Gastrocnemius medialis (tissue), 4 donors: ENCODE results near the gene MEF2B. TPM values are rescaled to one million over a fixed set of nuclear protein-coding genes. Genes with fewer than 3 reads are reported as not detected.

ENCODE experiments used
- ATAC-seq, 2 donors: fragments of 150-250 bp; one replicate each; pipeline ENCODE4 v1.9.1; 2016
- DNase-seq, 2 donors: peaks; one replicate each; pipeline ENCODE4 v3.0.0-alpha.2; 2019
- H3K27ac ChIP-seq, 4 donors: fragments of 200-600 bp; sonication (generic); 1 replicate in 1 of 4; 2 replicates in 3 of 4; pipeline ENCODE4 v1.5.1; 2016 to 2018; ENCODE audit warnings: mild to moderate bottlenecking in 2 of 4, moderate library complexity in 1 of 4
- H3K27me3 ChIP-seq, 3 donors: fragments of 200-600 bp; sonication (generic) in 2 of 3; 1 replicate in 1 of 3; 2 replicates in 2 of 3; pipeline versions ENCODE4 v1.5.1 to v1.6.0; 2016 to 2019; ENCODE audit warnings: mild to moderate bottlenecking in 1 of 3, moderate library complexity in 1 of 3
- H3K36me3 ChIP-seq, 2 donors: fragments of 200-600 bp; sonication (generic) in 1 of 2; one replicate each; pipeline ENCODE4 v1.5.1; 2017 to 2018
- H3K4me1 ChIP-seq, 2 donors: fragments of 200-600 bp; sonication (generic) in 1 of 2; one replicate each; pipeline ENCODE4 v1.5.1; 2016 to 2017; ENCODE audit warnings: mild to moderate bottlenecking in 2 of 2
- H3K4me3 ChIP-seq, 4 donors: fragments of 200-600 bp; sonication (generic) in 3 of 4; 1 replicate in 1 of 4; 2 replicates in 3 of 4; pipeline ENCODE4 v1.5.1; 2016 to 2019; ENCODE audit warnings: mild to moderate bottlenecking in 2 of 4
- H3K9me3 ChIP-seq, 3 donors: fragments of 200-600 bp; sonication (generic) in 2 of 3; 1 replicate in 1 of 3; 2 replicates in 2 of 3; pipeline ENCODE4 v1.5.1; 2016 to 2019
- CTCF ChIP-seq, 5 experiments: fragments of 450-650 bp in 3 of 5; fragments of 200-600 bp in 2 of 5; sonication (generic) in 2 of 5; IDR thresholded peaks in 4 of 5; conservative IDR thresholded peaks in 1 of 5; 1 replicate in 4 of 5; 2 replicates in 1 of 5; pipeline ENCODE4 v1.5.1; 2016 to 2019; ENCODE audit warnings: antibody characterized with exemption in 5 of 5, mild to moderate bottlenecking in 3 of 5, moderate library complexity in 3 of 5
- POLR2A ChIP-seq, 2 donors: fragments of 450-650 bp; IDR thresholded peaks; one replicate each; pipeline ENCODE4 v1.6.1; 2017; ENCODE audit warnings: antibody characterized with exemption in 2 of 2, mild to moderate bottlenecking in 2 of 2, moderate library complexity in 2 of 2
- in situ Hi-C, 4 donors: fragments of 200-750 bp; cut with MboI; loops; one replicate each; pipeline versions ENCODE4 v1.15.0 to v1.8.0; 2017; ENCODE audit warnings: low sequenced_read_pairs in 4 of 4
- intact Hi-C: fragments of 100-400 bp; cut with DNase I; formaldehyde crosslinking; loops from one replicate; pipeline ENCODE4 v1.15.1; 2023; ENCODE audit warnings: low total_unique reads
- total RNA-seq, 4 donors: library from RNA; depleted of rRNA; stranded (reverse); fragments of >200 nt; gene quantifications; one replicate each; pipeline versions ENCODE4 v1.1.0 to v1.2.3, GENCODE V29; 2016

MEF2B gene
- total RNA-seq, 4 donors from 2014 or later: 0.68 to 1.6 TPM; not detected in 2

DNA sequence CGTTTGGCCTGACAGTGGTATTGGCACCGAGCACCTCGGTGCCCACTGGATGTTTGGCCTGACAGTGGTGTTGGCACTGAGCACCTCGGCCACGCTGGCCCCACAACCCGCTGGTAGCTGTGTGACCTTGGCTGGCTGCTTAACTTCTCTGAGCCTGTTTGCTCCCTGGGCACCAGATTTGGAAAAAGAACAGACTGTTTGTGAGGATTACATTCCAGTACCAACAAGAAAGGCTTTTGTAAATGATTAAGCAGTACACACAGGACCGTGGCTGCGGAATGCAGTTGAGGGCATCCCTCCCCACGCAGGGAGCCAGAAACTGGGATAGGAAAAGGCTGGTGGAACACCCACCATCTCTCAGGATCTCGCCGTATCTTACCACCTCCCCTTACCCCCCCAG lies 74.4 kb downstream of the MEF2B start:
- ATAC-seq (no peak), DNase-seq (no peak)
- intact Hi-C loops: no loop called here
- peaks cover 3% of the 10 kb centered on the region in 2 donors for H3K4me1 ChIP-seq
- H3K27ac ChIP-seq: peak overlapping the region in 1 of 4 donors; percentile 6
- in situ Hi-C loops: no loop called here
- H3K4me3 ChIP-seq: no peak overlapping the region
- no peaks in the 10 kb centered on the region for H3K9me3 ChIP-seq
- peaks cover 0 to 11% of the 10 kb centered on the region in 2 donors for H3K36me3 ChIP-seq
- TF ChIP-seq POLR2A (IDR thresholded peaks at IDR 0.05): no peak
- no peak for TF ChIP-seq CTCF (IDR thresholded peaks at IDR 0.05 in 4 of 5, conservative IDR thresholded peaks at IDR 0.05 in 1 of 5)
- H3K27me3 ChIP-seq: no peaks in the 10 kb centered on the region

Other genes starting within 250 kb of the MEF2B start
- gene HOMER3, start 229.0 kb downstream of the MEF2B start, total RNA-seq: 100 to 1,000 TPM in 3 of 4 donors, 10 to 100 TPM in 1; 86.2 to 202 (median 113) TPM
- gene SUGP2, start 136.7 kb downstream of the MEF2B start, total RNA-seq: 10 to 100 TPM; 24.6 to 38.2 (median 32.8) TPM
- 10 to 100 TPM; 18.2 to 35.7 (median 25.2) TPM for gene ARMC6, start 136.7 kb downstream of the MEF2B start, total RNA-seq
- gene SLC25A42, start 106.3 kb downstream of the MEF2B start, total RNA-seq: 10 to 100 TPM; 12.3 to 85.3 (median 37.1) TPM
- gene TMEM161A, start 31.8 kb downstream of the MEF2B start, total RNA-seq: 10 to 100 TPM; 30.1 to 52.1 (median 42.8) TPM
- 10 to 100 TPM; 11.2 to 17.2 (median 13.3) TPM for gene BORCS8, start 21.9 kb upstream of the MEF2B start, total RNA-seq
- 10 to 100 TPM; 25.5 to 44.1 (median 35.1) TPM for gene RFXANK, start 22.0 kb upstream of the MEF2B start, total RNA-seq
- gene NR2C2AP, start 33.2 kb upstream of the MEF2B start, total RNA-seq: 10 to 100 TPM in 2 of 4 donors, 1 to 10 TPM in 2; 4.7 to 19.0 (median 11.5) TPM
- not detected for gene NCAN, start 41.7 kb upstream of the MEF2B start, total RNA-seq
- under 1 TPM in 2 of 4 donors, not detected in 2; 0.70 to 0.98 TPM for gene TM6SF2, start 103.0 kb upstream of the MEF2B start, total RNA-seq
- 10 to 100 TPM; 29.7 to 51.0 (median 39.8) TPM for gene SUGP1, start 150.2 kb upstream of the MEF2B start, total RNA-seq
- 10 to 100 TPM; 31.3 to 48.5 (median 41.7) TPM for gene MAU2, start 150.6 kb upstream of the MEF2B start, total RNA-seq
- 10 to 100 TPM; 17.7 to 51.4 (median 40.1) TPM for gene GATAD2A, start 235.4 kb upstream of the MEF2B start, total RNA-seq